ENCODE data around the gene GPX3. TPM values are rescaled to one million over a fixed set of nuclear protein-coding genes. Genes with fewer than 3 reads are reported as not detected.

GPX3 gene
- total and polyA plus RNA-seq, 9 of the 15 experiments (the other 6 are each of a cell fraction or from before 2014, with no cell fraction given), result 0.25 to 0.86 TPM; not detected in 7

DNA sequence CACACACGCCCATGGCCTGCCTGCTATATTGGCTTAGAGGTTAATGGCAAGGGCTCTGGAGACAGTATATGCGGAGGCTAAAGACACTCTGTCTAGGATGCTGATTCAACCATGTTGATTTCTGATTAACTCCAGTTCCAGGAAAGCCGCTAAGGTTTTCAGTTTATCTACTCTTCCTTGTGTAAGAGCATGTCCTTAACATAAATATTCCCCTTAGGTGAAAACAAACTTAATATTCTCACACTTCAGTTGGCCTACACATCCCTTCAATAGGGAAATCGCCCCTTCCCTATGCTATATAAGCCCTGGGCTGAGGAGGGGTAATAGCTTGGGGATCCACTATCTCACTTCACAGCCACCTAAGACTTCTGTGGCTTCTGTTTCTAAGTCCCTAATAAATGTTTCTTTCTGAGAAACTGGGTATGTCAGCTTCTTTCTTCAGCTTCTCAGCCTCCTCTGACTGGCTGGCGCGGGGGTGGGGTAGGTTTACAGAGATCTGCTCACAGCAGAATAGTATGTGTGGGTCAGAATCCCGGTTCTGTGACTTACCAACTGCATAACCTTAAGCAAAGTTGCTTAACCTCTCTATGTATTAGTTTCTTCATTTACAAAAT lies 4.3 kb upstream of the GPX3 start (continued):
- TF ChIP-seq, protein P1, sequence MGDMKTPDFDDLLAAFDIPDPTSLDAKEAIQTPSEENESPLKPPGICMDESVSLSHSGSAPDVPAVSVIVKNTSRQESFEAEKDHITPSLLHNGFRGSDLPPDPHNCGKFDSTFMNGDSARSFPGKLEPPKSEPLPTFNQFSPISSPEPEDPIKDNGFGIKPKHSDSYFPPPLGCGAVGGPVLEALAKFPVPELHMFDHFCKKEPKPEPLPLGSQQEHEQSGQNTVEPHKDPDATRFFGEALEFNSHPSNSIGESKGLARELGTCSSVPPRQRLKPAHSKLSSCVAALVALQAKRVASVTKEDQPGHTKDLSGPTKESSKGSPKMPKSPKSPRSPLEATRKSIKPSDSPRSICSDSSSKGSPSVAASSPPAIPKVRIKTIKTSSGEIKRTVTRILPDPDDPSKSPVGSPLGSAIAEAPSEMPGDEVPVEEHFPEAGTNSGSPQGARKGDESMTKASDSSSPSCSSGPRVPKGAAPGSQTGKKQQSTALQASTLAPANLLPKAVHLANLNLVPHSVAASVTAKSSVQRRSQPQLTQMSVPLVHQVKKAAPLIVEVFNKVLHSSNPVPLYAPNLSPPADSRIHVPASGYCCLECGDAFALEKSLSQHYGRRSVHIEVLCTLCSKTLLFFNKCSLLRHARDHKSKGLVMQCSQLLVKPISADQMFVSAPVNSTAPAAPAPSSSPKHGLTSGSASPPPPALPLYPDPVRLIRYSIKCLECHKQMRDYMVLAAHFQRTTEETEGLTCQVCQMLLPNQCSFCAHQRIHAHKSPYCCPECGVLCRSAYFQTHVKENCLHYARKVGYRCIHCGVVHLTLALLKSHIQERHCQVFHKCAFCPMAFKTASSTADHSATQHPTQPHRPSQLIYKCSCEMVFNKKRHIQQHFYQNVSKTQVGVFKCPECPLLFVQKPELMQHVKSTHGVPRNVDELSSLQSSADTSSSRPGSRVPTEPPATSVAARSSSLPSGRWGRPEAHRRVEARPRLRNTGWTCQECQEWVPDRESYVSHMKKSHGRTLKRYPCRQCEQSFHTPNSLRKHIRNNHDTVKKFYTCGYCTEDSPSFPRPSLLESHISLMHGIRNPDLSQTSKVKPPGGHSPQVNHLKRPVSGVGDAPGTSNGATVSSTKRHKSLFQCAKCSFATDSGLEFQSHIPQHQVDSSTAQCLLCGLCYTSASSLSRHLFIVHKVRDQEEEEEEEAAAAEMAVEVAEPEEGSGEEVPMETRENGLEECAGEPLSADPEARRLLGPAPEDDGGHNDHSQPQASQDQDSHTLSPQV (IDR thresholded peaks at IDR 0.05), result 0 out of 2 replicates have a peak, but pooled peaks have one; percentile 71
- TF ChIP-seq, protein P2, sequence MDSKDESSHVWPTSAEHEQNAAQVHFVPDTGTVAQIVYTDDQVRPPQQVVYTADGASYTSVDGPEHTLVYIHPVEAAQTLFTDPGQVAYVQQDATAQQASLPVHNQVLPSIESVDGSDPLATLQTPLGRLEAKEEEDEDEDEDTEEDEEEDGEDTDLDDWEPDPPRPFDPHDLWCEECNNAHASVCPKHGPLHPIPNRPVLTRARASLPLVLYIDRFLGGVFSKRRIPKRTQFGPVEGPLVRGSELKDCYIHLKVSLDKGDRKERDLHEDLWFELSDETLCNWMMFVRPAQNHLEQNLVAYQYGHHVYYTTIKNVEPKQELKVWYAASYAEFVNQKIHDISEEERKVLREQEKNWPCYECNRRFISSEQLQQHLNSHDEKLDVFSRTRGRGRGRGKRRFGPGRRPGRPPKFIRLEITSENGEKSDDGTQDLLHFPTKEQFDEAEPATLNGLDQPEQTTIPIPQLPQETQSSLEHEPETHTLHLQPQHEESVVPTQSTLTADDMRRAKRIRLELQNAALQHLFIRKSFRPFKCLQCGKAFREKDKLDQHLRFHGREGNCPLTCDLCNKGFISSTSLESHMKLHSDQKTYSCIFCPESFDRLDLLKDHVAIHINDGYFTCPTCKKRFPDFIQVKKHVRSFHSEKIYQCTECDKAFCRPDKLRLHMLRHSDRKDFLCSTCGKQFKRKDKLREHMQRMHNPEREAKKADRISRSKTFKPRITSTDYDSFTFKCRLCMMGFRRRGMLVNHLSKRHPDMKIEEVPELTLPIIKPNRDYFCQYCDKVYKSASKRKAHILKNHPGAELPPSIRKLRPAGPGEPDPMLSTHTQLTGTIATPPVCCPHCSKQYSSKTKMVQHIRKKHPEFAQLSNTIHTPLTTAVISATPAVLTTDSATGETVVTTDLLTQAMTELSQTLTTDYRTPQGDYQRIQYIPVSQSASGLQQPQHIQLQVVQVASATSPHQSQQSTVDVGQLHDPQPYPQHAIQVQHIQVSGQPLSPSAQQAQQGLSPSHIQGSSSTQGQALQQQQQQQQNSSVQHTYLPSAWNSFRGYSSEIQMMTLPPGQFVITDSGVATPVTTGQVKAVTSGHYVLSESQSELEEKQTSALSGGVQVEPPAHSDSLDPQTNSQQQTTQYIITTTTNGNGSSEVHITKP (IDR thresholded peaks at IDR 0.05; ENCODE audit: partially characterized antibody), result peak; percentile 33
- TF ChIP-seq ESRRB (CRISPR knock-in tag; IDR thresholded peaks at IDR 0.05; ENCODE audit: borderline replicate concordance) (no peak), ZKSCAN1 (IDR thresholded peaks at IDR 0.05; ENCODE audit: low read depth, low read length) (no peak; the same call in 1 of the 2 replicates), FOSL1 (tag; conservative IDR thresholded peaks at IDR 0.05) (peak; percentile 56), ZEB2 (IDR thresholded peaks at IDR 0.05) (no peak), EP400 (IDR thresholded peaks at IDR 0.05) (peak; percentile 28; the same call in 1 of the 2 replicates), ZFPM2 (CRISPR knock-in tag; IDR thresholded peaks at IDR 0.05) (no peak), DPF2 (IDR thresholded peaks at IDR 0.05) (peak; percentile 89), NFRKB (IDR thresholded peaks at IDR 0.05; ENCODE audit: low read depth) (peak; percentile 74; the same call in 1 of the 2 replicates), BRD9 (IDR thresholded peaks at IDR 0.05; ENCODE audit: low read depth, partially characterized antibody) (peak; percentile 48), HDAC2 (IDR thresholded peaks at IDR 0.05) (peak; percentile 62; the same call in 1 of the 2 replicates), CEBPB (tag; IDR thresholded peaks at IDR 0.05) (peak; percentile 16; the same call in 1 of the 2 replicates), TBL1XR1 (IDR thresholded peaks at IDR 0.05; ENCODE audit: low read length in 2 of 2) (0 out of 4 replicates have a peak, but pooled peaks of 1 of the 2 experiments have one; percentile 8), HNRNPH1 (optimal IDR thresholded peaks at IDR 0.05; ENCODE audit: low read depth, low read length) (no peak), CBFA2T3 (IDR thresholded peaks at IDR 0.05) (peak; percentile 78)
- TF ChIP-seq, protein P3, sequence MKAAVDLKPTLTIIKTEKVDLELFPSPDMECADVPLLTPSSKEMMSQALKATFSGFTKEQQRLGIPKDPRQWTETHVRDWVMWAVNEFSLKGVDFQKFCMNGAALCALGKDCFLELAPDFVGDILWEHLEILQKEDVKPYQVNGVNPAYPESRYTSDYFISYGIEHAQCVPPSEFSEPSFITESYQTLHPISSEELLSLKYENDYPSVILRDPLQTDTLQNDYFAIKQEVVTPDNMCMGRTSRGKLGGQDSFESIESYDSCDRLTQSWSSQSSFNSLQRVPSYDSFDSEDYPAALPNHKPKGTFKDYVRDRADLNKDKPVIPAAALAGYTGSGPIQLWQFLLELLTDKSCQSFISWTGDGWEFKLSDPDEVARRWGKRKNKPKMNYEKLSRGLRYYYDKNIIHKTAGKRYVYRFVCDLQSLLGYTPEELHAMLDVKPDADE (conservative IDR thresholded peaks at IDR 0.05; ENCODE audit: control insufficient read depth, low read depth, low read length), result no peak
- TF ChIP-seq, protein P4, sequence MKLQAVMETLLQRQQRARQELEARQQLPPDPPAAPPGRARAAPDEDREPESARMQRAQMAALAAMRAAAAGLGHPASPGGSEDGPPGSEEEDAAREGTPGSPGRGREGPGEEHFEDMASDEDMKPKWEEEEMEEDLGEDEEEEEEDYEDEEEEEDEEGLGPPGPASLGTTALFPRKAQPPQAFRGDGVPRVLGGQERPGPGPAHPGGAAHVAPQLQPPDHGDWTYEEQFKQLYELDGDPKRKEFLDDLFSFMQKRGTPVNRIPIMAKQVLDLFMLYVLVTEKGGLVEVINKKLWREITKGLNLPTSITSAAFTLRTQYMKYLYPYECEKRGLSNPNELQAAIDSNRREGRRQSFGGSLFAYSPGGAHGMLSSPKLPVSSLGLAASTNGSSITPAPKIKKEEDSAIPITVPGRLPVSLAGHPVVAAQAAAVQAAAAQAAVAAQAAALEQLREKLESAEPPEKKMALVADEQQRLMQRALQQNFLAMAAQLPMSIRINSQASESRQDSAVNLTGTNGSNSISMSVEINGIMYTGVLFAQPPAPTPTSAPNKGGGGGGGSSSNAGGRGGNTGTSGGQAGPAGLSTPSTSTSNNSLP (IDR thresholded peaks at IDR 0.05; ENCODE audit: borderline replicate concordance, low read depth, low read length), result 0 out of 2 replicates have a peak, but pooled peaks have one; percentile 9

All from K562 (cell line).